Upper lobe of right lung (tissue), 1 donor: ENCODE data around the gene MEGF6. TPM values are rescaled to one million over a fixed set of nuclear protein-coding genes. Genes with fewer than 3 reads are reported as not detected.

ENCODE experiments used
- ATAC-seq: fragments of 200-7000 bp; cut with Tn5 transposase; one replicate; pipeline ENCODE4 v1.9.1; 2020; ENCODE audit warnings: mild to moderate bottlenecking, moderate library complexity
- DNase-seq: peaks from one replicate; pipeline ENCODE4 v3.0.0-alpha.2; 2020
- H3K27ac ChIP-seq: fragments of 200-600 bp; one replicate; pipeline ENCODE4 v1.8.0; 2022
- H3K27me3 ChIP-seq: fragments of 200-600 bp; one replicate; pipeline ENCODE4 v1.8.0; 2022; ENCODE audit warnings: mild to moderate bottlenecking
- H3K36me3 ChIP-seq: fragments of 200-600 bp; one replicate; pipeline ENCODE4 v1.8.0; 2022
- H3K4me1 ChIP-seq: fragments of 200-600 bp; one replicate; pipeline ENCODE4 v1.8.0; 2022
- H3K4me3 ChIP-seq: fragments of 200-600 bp; one replicate; pipeline ENCODE4 v1.8.0; 2022; ENCODE audit warnings: mild to moderate bottlenecking
- H3K9me3 ChIP-seq: fragments of 200-600 bp; one replicate; pipeline ENCODE4 v1.8.0; 2022
- CTCF ChIP-seq: fragments of 200-600 bp; IDR thresholded peaks from one replicate; pipeline ENCODE4 v1.8.0; 2022; ENCODE audit warnings: antibody characterized with exemption
- intact Hi-C: fragments of 100-400 bp; cut with DNase I; formaldehyde crosslinking; loops from one replicate; pipeline ENCODE4 v1.11.0; 2022
- total RNA-seq: library from RNA; stranded (reverse); fragmentation: NEBNext Ultra II Directional; extraction: Animal tissue kit (Norgen Biotek cat#: 25700); gene quantifications from one replicate; pipeline ENCODE4 v1.2.1, GENCODE V29; 2021
- donor health status: DM: no; HTN: yes; CAD: no; lungs with severe emphysema.

The MEGF6 gene
- total RNA-seq, 1 donor from 2014 or later, result 96.6 TPM

- DNase-seq (no peak), ATAC-seq (no peak)
- H3K36me3 ChIP-seq, result no peaks in the 10 kb centered on the region
- H3K9me3 ChIP-seq, result no peaks in the 10 kb centered on the region
- no peaks in the 10 kb centered on the region for H3K27me3 ChIP-seq
- intact Hi-C loops, result no loop called here
- H3K27ac ChIP-seq, result no peak overlapping the region
- H3K4me3 ChIP-seq, result no peak overlapping the region
- no peak for TF ChIP-seq CTCF
- peaks cover 4% of the 10 kb centered on the region for H3K4me1 ChIP-seq
These were observed 137.9 kb downstream of the MEGF6 start for GRCh38 chr1:3473381-3473844.

- intact Hi-C loops, result no loop called here
- Histone ChIP-seq H3K36me3 (no peaks in the 10 kb centered on the region), H3K27me3 (no peaks in the 10 kb centered on the region), H3K9me3 (no peaks in the 10 kb centered on the region), H3K4me3 (no peak overlapping the region), H3K4me1 (peaks cover 4% of the 10 kb centered on the region), H3K27ac (no peak overlapping the region)
- DNase-seq (no peak), ATAC-seq (no peak)
- no peak for TF ChIP-seq CTCF
These were observed 138.4 kb downstream of the MEGF6 start for GRCh38 chr1:3472906-3473305.

DNA sequence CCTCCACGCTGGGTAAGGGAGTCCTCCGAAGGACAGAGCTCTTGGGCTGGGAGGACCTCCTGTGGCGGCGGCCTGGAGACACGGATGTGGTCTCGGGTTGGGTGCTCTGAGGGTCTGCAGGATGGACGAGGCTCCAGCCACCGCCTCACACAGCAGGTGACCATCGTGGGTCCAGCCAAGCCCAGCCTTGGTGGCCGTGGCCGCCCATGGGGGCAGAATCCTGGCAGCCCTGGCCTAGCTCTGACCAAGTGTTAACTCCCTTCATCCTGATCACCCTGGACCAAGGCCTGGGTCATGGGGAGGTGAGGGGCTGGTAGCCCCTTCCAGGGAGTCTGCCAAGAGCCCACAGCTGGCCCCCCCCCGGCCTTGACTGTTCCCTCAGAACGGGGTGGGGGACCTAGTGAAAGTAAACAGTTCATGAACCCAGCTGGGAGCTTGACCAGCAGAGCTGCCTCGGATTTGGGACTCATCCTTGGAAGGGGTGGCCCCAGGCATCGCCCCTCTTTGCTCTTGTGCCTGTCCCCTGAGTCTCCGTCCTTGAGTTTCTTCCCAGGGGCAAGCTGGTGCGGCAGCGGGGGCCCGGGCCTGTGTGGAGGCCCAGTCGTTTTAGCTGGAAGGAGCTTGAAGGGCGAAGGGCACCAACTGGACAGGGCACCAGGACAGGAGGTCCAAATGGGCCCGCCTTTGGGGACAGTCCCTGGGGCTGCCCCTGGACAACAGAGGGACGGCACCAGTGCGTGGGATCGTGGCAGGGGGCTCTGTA, 139.0 kb downstream of the MEGF6 start:
- no peaks in the 10 kb centered on the region for H3K27me3 ChIP-seq
- H3K36me3 ChIP-seq, result no peaks in the 10 kb centered on the region
- TF ChIP-seq CTCF, result no peak
- ATAC-seq (no peak), DNase-seq (no peak)
- intact Hi-C loops, result no loop called here
- H3K27ac ChIP-seq, result no peak overlapping the region
- peaks cover 4% of the 10 kb centered on the region for H3K4me1 ChIP-seq
- no peak overlapping the region for H3K4me3 ChIP-seq
- H3K9me3 ChIP-seq, result no peaks in the 10 kb centered on the region

- H3K36me3 ChIP-seq, result no peaks in the 10 kb centered on the region
- intact Hi-C loops, result no loop called here
These were observed 139.8 kb downstream of the MEGF6 start for GRCh38 chr1:3471356-3472087.

More at GRCh38 chr1:3471356-3472087, 139.8 kb downstream of the MEGF6 start:
- Histone ChIP-seq H3K4me3 (no peak overlapping the region), H3K27ac (no peak overlapping the region), H3K9me3 (no peaks in the 10 kb centered on the region), H3K27me3 (no peaks in the 10 kb centered on the region), H3K4me1 (peaks cover 4% of the 10 kb centered on the region)
- no peak for DNase-seq
- ATAC-seq, result peak; percentile 3
- TF ChIP-seq CTCF, result peak; percentile 16
